SK-N-SH treated with all-trans-retinoic acid at 6 μM for 48 hours (cell line): Measurements from ENCODE around the gene PRKCB.

Experiments used
- ATAC-seq: fragments of 200-7000 bp; cut with Tn5 transposase; 3 replicates; pipeline ENCODE4 v1.9.1; 2020; ENCODE audit warnings: mild to moderate bottlenecking, moderate library complexity
- ARNTL ChIP-seq: fragments of 450-650 bp; formaldehyde crosslinking; IDR thresholded peaks from 2 replicates; pipeline ENCODE4 v1.5.0; 2020; ENCODE audit warnings: low read depth, mild to moderate bottlenecking, moderate library complexity, borderline replicate concordance
- BACH2 ChIP-seq: fragments of 250-450 bp; sonication (Bioruptor Pico); IDR thresholded peaks from 2 replicates; pipeline ENCODE4 v1.9.0; 2021; ENCODE audit warnings: mild to moderate bottlenecking, borderline replicate concordance
- CREB5 ChIP-seq: fragments of 250-450 bp; sonication (Bioruptor Pico); IDR thresholded peaks from 2 replicates; pipeline ENCODE4 v1.5.1; 2020; ENCODE audit warnings: low read depth, mild to moderate bottlenecking, moderate library complexity
- ESRRG ChIP-seq: fragments of 250-450 bp; sonication (Bioruptor Pico); IDR thresholded peaks from 2 replicates; pipeline ENCODE4 v1.6.1; 2021; ENCODE audit warnings: mild to moderate bottlenecking
- GLIS3 ChIP-seq: fragments of 250-450 bp; sonication (Bioruptor Pico); IDR thresholded peaks from 2 replicates; pipeline ENCODE4 v1.5.0; 2020; ENCODE audit warnings: mild to moderate bottlenecking, moderate library complexity
- ISL1 ChIP-seq: fragments of 250-450 bp; sonication (Bioruptor Pico); IDR thresholded peaks from 2 replicates; pipeline ENCODE4 v2.1.2; 2022; ENCODE audit warnings: mild to moderate bottlenecking, moderate library complexity
- OSR1 ChIP-seq: fragments of 250-450 bp; sonication (Bioruptor Pico); IDR thresholded peaks from 2 replicates; pipeline ENCODE4 v1.8.0; 2022; ENCODE audit warnings: moderate library complexity, mild to moderate bottlenecking, inconsistent platforms
- POU6F1 ChIP-seq: fragments of 250-450 bp; sonication (Bioruptor Pico); IDR thresholded peaks from 2 replicates; pipeline ENCODE4 v1.8.0; 2021; ENCODE audit warnings: low read depth, mild to moderate bottlenecking, moderate library complexity, borderline replicate concordance
- PPARA ChIP-seq: fragments of 250-450 bp; sonication (Bioruptor Pico); IDR thresholded peaks from 2 replicates; pipeline ENCODE4 v1.5.0; 2020; ENCODE audit warnings: mild to moderate bottlenecking, borderline replicate concordance
- RARB ChIP-seq: fragments of 250-450 bp; sonication (Bioruptor Pico); IDR thresholded peaks from 2 replicates; pipeline ENCODE4 v1.8.0; 2021; ENCODE audit warnings: mild to moderate bottlenecking, moderate library complexity
- SNAI2 ChIP-seq: fragments of 250-450 bp; sonication (Bioruptor Pico); IDR thresholded peaks from 2 replicates; pipeline ENCODE4 v1.5.0; 2020; ENCODE audit warnings: mild to moderate bottlenecking, moderate library complexity
- TCF4 ChIP-seq: fragments of 250-450 bp; sonication (Bioruptor Pico); IDR thresholded peaks from 2 replicates; pipeline ENCODE4 v1.8.0; 2021; ENCODE audit warnings: mild to moderate bottlenecking, moderate library complexity, borderline replicate concordance
- TOX ChIP-seq: fragments of 250-450 bp; sonication (Bioruptor Pico); IDR thresholded peaks from 2 replicates; pipeline ENCODE4 v1.8.0; 2021; ENCODE audit warnings: mild to moderate bottlenecking, moderate library complexity, borderline replicate concordance
- ZC3H10 ChIP-seq: fragments of 250-450 bp; sonication (Bioruptor Pico); IDR thresholded peaks from 2 replicates; pipeline ENCODE4 v1.5.1; 2021; ENCODE audit warnings: mild to moderate bottlenecking, moderate library complexity
- ZFP3 ChIP-seq: fragments of 250-450 bp; sonication (Bioruptor Pico); IDR thresholded peaks from 2 replicates; pipeline ENCODE4 v1.5.0; 2020; ENCODE audit warnings: mild to moderate bottlenecking, moderate library complexity
- ZFP30 ChIP-seq: fragments of 450-650 bp; formaldehyde crosslinking; IDR thresholded peaks from 2 replicates; pipeline ENCODE4 v1.5.0; 2022; ENCODE audit warnings: mild to moderate bottlenecking, moderate library complexity
- ZNF70 ChIP-seq: fragments of 450-650 bp; formaldehyde crosslinking; IDR thresholded peaks from 2 replicates; pipeline ENCODE4 v1.5.0; 2020; ENCODE audit warnings: mild to moderate bottlenecking, moderate library complexity
- ZNF8 ChIP-seq: fragments of 450-650 bp; formaldehyde crosslinking; IDR thresholded peaks from 2 replicates; pipeline ENCODE4 v1.5.0; 2020; ENCODE audit warnings: mild to moderate bottlenecking, moderate library complexity
- TF ChIP-seq, protein P1 (sequence below): fragments of 250-450 bp; sonication (Bioruptor Pico); IDR thresholded peaks from 2 replicates; pipeline ENCODE4 v1.5.0; 2020; ENCODE audit warnings: mild to moderate bottlenecking, moderate library complexity
- TF ChIP-seq, protein P2 (sequence below): fragments of 250-450 bp; sonication (Bioruptor Pico); IDR thresholded peaks from 2 replicates; pipeline ENCODE4 v1.5.1; 2021; ENCODE audit warnings: mild to moderate bottlenecking, moderate library complexity

PRKCB gene

DNA sequence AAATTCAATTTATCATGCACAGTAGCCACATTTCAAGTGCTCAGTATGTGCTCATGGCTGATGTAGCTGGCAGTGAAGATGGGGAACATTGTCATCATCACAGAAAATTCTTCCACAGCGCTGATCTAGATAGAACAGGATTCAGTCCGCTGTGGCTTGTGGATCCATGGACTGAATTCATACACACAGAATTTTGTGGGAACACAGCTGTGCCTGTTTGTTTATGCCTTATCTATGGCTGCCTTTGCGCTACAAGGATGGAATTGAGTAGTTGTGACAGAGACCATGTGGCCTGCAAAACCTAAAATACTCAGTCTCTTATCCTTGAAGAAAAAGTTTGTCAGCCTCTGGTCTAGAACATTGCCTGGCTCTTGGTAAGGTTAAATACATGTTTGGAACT is 128.4 kb downstream of the PRKCB start:
- ATAC-seq = no peak
- TF ChIP-seq, protein P1, sequence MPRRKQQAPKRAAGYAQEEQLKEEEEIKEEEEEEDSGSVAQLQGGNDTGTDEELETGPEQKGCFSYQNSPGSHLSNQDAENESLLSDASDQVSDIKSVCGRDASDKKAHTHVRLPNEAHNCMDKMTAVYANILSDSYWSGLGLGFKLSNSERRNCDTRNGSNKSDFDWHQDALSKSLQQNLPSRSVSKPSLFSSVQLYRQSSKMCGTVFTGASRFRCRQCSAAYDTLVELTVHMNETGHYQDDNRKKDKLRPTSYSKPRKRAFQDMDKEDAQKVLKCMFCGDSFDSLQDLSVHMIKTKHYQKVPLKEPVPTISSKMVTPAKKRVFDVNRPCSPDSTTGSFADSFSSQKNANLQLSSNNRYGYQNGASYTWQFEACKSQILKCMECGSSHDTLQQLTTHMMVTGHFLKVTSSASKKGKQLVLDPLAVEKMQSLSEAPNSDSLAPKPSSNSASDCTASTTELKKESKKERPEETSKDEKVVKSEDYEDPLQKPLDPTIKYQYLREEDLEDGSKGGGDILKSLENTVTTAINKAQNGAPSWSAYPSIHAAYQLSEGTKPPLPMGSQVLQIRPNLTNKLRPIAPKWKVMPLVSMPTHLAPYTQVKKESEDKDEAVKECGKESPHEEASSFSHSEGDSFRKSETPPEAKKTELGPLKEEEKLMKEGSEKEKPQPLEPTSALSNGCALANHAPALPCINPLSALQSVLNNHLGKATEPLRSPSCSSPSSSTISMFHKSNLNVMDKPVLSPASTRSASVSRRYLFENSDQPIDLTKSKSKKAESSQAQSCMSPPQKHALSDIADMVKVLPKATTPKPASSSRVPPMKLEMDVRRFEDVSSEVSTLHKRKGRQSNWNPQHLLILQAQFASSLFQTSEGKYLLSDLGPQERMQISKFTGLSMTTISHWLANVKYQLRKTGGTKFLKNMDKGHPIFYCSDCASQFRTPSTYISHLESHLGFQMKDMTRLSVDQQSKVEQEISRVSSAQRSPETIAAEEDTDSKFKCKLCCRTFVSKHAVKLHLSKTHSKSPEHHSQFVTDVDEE (CRISPR knock-in tag) = no peak
- TF ChIP-seq, all 23 proteins: peak for 0

GRCh38 chr16:23965137-23965733 is 129.5 kb downstream of the PRKCB start:
- ATAC-seq = no peak
- TF ChIP-seq ZC3H10 (CRISPR knock-in tag) (no peak), ZNF70 (CRISPR knock-in tag) (no peak), POU6F1 (CRISPR knock-in tag) (no peak), ZNF8 (CRISPR knock-in tag) (no peak), OSR1 (CRISPR knock-in tag) (no peak), ARNTL (CRISPR knock-in tag) (no peak), PPARA (CRISPR knock-in tag) (no peak), SNAI2 (CRISPR knock-in tag) (no peak), GLIS3 (CRISPR knock-in tag) (no peak), ESRRG (CRISPR knock-in tag) (no peak), ZFP30 (CRISPR knock-in tag) (no peak), TCF4 (CRISPR knock-in tag) (no peak)
- TF ChIP-seq, protein P1 (CRISPR knock-in tag) = no peak
- TF ChIP-seq, all 23 proteins: peak for 0

GRCh38 chr16:23966597-23967394 is 131.0 kb downstream of the PRKCB start:
- TF ChIP-seq POU6F1 (CRISPR knock-in tag) (no peak), ZFP3 (CRISPR knock-in tag) (no peak), ISL1 (CRISPR knock-in tag) (no peak), ZNF8 (CRISPR knock-in tag) (no peak), ZFP30 (CRISPR knock-in tag) (no peak), TOX (CRISPR knock-in tag) (no peak), OSR1 (CRISPR knock-in tag) (no peak), CREB5 (CRISPR knock-in tag) (no peak), RARB (no peak), BACH2 (no peak), GLIS3 (CRISPR knock-in tag) (no peak), TCF4 (CRISPR knock-in tag) (no peak), SNAI2 (CRISPR knock-in tag) (no peak), ARNTL (CRISPR knock-in tag) (no peak)
- TF ChIP-seq, protein P1 (CRISPR knock-in tag) = no peak
- TF ChIP-seq, protein P2, sequence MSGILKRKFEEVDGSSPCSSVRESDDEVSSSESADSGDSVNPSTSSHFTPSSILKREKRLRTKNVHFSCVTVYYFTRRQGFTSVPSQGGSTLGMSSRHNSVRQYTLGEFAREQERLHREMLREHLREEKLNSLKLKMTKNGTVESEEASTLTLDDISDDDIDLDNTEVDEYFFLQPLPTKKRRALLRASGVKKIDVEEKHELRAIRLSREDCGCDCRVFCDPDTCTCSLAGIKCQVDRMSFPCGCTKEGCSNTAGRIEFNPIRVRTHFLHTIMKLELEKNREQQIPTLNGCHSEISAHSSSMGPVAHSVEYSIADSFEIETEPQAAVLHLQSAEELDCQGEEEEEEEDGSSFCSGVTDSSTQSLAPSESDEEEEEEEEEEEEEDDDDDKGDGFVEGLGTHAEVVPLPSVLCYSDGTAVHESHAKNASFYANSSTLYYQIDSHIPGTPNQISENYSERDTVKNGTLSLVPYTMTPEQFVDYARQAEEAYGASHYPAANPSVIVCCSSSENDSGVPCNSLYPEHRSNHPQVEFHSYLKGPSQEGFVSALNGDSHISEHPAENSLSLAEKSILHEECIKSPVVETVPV (CRISPR knock-in tag) = no peak
- TF ChIP-seq, all 23 proteins: peak for 0
- no peak for ATAC-seq
